ENCODE data around the gene ACIN1.

Gene ACIN1

GRCh38 chr14:23104591-23105347 is 9.8 kb upstream of the ACIN1 start, which contains the start of gene CIROP:
Gene CIROP, minus strand, starts transcription at chr14:23104989. Its CDS starts 69 bp downstream, at chr14:23104920.
- no peak for DNase-seq (ENCODE audit: low read depth)

- DNase-seq (ENCODE audit: low read depth), result no peak
These were observed 9.2 kb upstream of the ACIN1 start for GRCh38 chr14:23104070-23104590.

GRCh38 chr14:23103581-23103980 is 8.6 kb upstream of the ACIN1 start:
- DNase-seq (ENCODE audit: low read depth), result no peak

GRCh38 chr14:23102801-23103200 is 7.9 kb upstream of the ACIN1 start:
- DNase-seq (ENCODE audit: low read depth), result no peak

- DNase-seq (ENCODE audit: low read depth), result no peak
These were observed 7.2 kb upstream of the ACIN1 start for GRCh38 chr14:23101986-23102625.

GRCh38 chr14:23101213-23101970 is 6.5 kb upstream of the ACIN1 start:
- DNase-seq (ENCODE audit: low read depth), result no peak

- no peak for DNase-seq (ENCODE audit: low read depth)
These were observed 4.4 kb upstream of the ACIN1 start for GRCh38 chr14:23099212-23099861.

- no peak for DNase-seq (ENCODE audit: low read depth)
These were observed 2.9 kb upstream of the ACIN1 start for GRCh38 chr14:23097786-23098185.

GRCh38 chr14:23095196-23096108 is 516 bp upstream of the ACIN1 start, which contains the start of gene C14orf119:
Gene C14orf119, plus strand, starts transcription at chr14:23095505. Its CDS starts 2,154 bp downstream, at chr14:23097659.
- peak; percentile 99 for DNase-seq (ENCODE audit: low read depth)

- DNase-seq (ENCODE audit: low read depth), result no peak
These were observed 808 bp downstream of the ACIN1 start for GRCh38 chr14:23093991-23094665.

GRCh38 chr14:23093526-23093925 is 1.4 kb downstream of the ACIN1 start:
- DNase-seq (ENCODE audit: low read depth), result no peak

- DNase-seq (ENCODE audit: low read depth), result no peak
These were observed 1.8 kb downstream of the ACIN1 start for GRCh38 chr14:23093104-23093503.

GRCh38 chr14:23091294-23092225 is 3.4 kb downstream of the ACIN1 start:
- DNase-seq (ENCODE audit: low read depth), result no peak

- no peak for DNase-seq (ENCODE audit: low read depth)
These were observed 4.7 kb downstream of the ACIN1 start for GRCh38 chr14:23090254-23090636.

- DNase-seq (ENCODE audit: low read depth), result no peak
These were observed 5.3 kb downstream of the ACIN1 start for GRCh38 chr14:23089498-23090253.

- no peak for DNase-seq (ENCODE audit: low read depth)
These were observed 8.4 kb downstream of the ACIN1 start for GRCh38 chr14:23086565-23086964.

- DNase-seq (ENCODE audit: low read depth), result no peak
These were observed 9.5 kb downstream of the ACIN1 start for GRCh38 chr14:23085458-23085857.

- no peak for DNase-seq (ENCODE audit: low read depth)
These were observed 14.5 kb downstream of the ACIN1 start for GRCh38 chr14:23080474-23080873.
